ENCODE measurements around the gene ACP3. TPM values are rescaled to one million over a fixed set of nuclear protein-coding genes. Genes with fewer than 3 reads are reported as not detected.

ACP3 gene
- total RNA-seq, 1 donor from 2014 or later = not detected

GRCh38 chr3:132354916-132355702 lies 37.9 kb downstream of the ACP3 start:
- no peak overlapping the region for H2AFZ ChIP-seq (ENCODE audit: low read depth, low read length)

GRCh38 chr3:132356568-132356967 lies 39.4 kb downstream of the ACP3 start:
- no peaks in the 10 kb centered on the region for H4K20me1 ChIP-seq (ENCODE audit: insufficient read depth, low read length)
- no peak overlapping the region for H3K27ac ChIP-seq (ENCODE audit: low read depth, low read length)
- H3K9me3 ChIP-seq (ENCODE audit: insufficient read depth, low read depth, low read length) = no peaks in the 10 kb centered on the region
- H3K4me1 Mint-ChIP-seq (ENCODE audit: low read depth, unreplicated experiment) = peaks cover 1% of the 10 kb centered on the region
- H3K79me2 ChIP-seq (ENCODE audit: insufficient read depth, low read length) = no peaks in the 10 kb centered on the region
- H3K4me3 Mint-ChIP-seq (ENCODE audit: unreplicated experiment) = no peak overlapping the region
- no peaks in the 10 kb centered on the region for H3K36me3 Mint-ChIP-seq (ENCODE audit: low read depth, unreplicated experiment)
- no peak overlapping the region for H3K27ac Mint-ChIP-seq (ENCODE audit: unreplicated experiment)
- no peaks in the 10 kb centered on the region for H3K27me3 ChIP-seq (ENCODE audit: insufficient read depth, low read length)
- H3K4me2 ChIP-seq (ENCODE audit: low read length) = no peak overlapping the region
- no peaks in the 10 kb centered on the region for H3K9me3 Mint-ChIP-seq (ENCODE audit: unreplicated experiment)
- no peaks in the 10 kb centered on the region for H3K36me3 ChIP-seq (ENCODE audit: insufficient read depth, low read length)
- H2AFZ ChIP-seq (ENCODE audit: low read depth, low read length) = no peak overlapping the region
- H3K4me1 ChIP-seq (ENCODE audit: insufficient read depth, low read length) = no peaks in the 10 kb centered on the region
- H3K27me3 Mint-ChIP-seq (ENCODE audit: low read depth, unreplicated experiment) = no peaks in the 10 kb centered on the region
- no peak overlapping the region for H3K4me3 ChIP-seq (ENCODE audit: insufficient read depth, low read depth, low read length)
- no peak for FAIRE-seq
- TF ChIP-seq EZH2 (IDR thresholded peaks at IDR 0.05; ENCODE audit: insufficient read depth, low read length) (no peak), CTCF (IDR thresholded peaks at IDR 0.05; ENCODE audit: insufficient read depth, low read depth, low read length) (no peak)
- no peak overlapping the region for H3K9ac ChIP-seq (ENCODE audit: low read length)
- no peak for DNase-seq (ENCODE audit: low read depth)

More at GRCh38 chr3:132354916-132355702, 37.9 kb downstream of the ACP3 start:
- H3K9ac ChIP-seq (ENCODE audit: low read length) = no peak overlapping the region
- no peaks in the 10 kb centered on the region for H3K4me1 ChIP-seq (ENCODE audit: insufficient read depth, low read length)
- H3K4me2 ChIP-seq (ENCODE audit: low read length) = no peak overlapping the region
- Mint-ChIP-seq H3K36me3 (ENCODE audit: low read depth, unreplicated experiment) (no peaks in the 10 kb centered on the region), H3K4me3 (ENCODE audit: unreplicated experiment) (no peak overlapping the region), H3K27me3 (ENCODE audit: low read depth, unreplicated experiment) (no peaks in the 10 kb centered on the region), H3K27ac (ENCODE audit: unreplicated experiment) (no peak overlapping the region), H3K4me1 (ENCODE audit: low read depth, unreplicated experiment) (peaks cover 1% of the 10 kb centered on the region), H3K9me3 (ENCODE audit: unreplicated experiment) (no peaks in the 10 kb centered on the region)
- TF ChIP-seq EZH2 (IDR thresholded peaks at IDR 0.05; ENCODE audit: insufficient read depth, low read length) (no peak), CTCF (IDR thresholded peaks at IDR 0.05; ENCODE audit: insufficient read depth, low read depth, low read length) (no peak)
- H3K79me2 ChIP-seq (ENCODE audit: insufficient read depth, low read length) = no peaks in the 10 kb centered on the region
- H3K36me3 ChIP-seq (ENCODE audit: insufficient read depth, low read length) = no peaks in the 10 kb centered on the region
- no peaks in the 10 kb centered on the region for H3K9me3 ChIP-seq (ENCODE audit: insufficient read depth, low read depth, low read length)
- DNase-seq (ENCODE audit: low read depth) (no peak), FAIRE-seq (no peak)
- H3K27ac ChIP-seq (ENCODE audit: low read depth, low read length) = no peak overlapping the region
- no peaks in the 10 kb centered on the region for H4K20me1 ChIP-seq (ENCODE audit: insufficient read depth, low read length)
- H3K27me3 ChIP-seq (ENCODE audit: insufficient read depth, low read length) = no peaks in the 10 kb centered on the region
- H3K4me3 ChIP-seq (ENCODE audit: insufficient read depth, low read depth, low read length) = no peak overlapping the region

GRCh38 chr3:132360717-132361116 lies 43.5 kb downstream of the ACP3 start:
- no peak overlapping the region for H3K4me3 Mint-ChIP-seq (ENCODE audit: unreplicated experiment)
- peaks cover 2% of the 10 kb centered on the region for H3K9me3 Mint-ChIP-seq (ENCODE audit: unreplicated experiment)
- Histone ChIP-seq H3K27me3 (ENCODE audit: insufficient read depth, low read length) (no peaks in the 10 kb centered on the region), H3K9ac (ENCODE audit: low read length) (no peak overlapping the region), H3K79me2 (ENCODE audit: insufficient read depth, low read length) (no peaks in the 10 kb centered on the region), H3K4me1 (ENCODE audit: insufficient read depth, low read length) (no peaks in the 10 kb centered on the region), H4K20me1 (ENCODE audit: insufficient read depth, low read length) (no peaks in the 10 kb centered on the region), H3K9me3 (ENCODE audit: insufficient read depth, low read depth, low read length) (no peaks in the 10 kb centered on the region), H2AFZ (ENCODE audit: low read depth, low read length) (no peak overlapping the region), H3K4me3 (ENCODE audit: insufficient read depth, low read depth, low read length) (no peak overlapping the region), H3K27ac (ENCODE audit: low read depth, low read length) (no peak overlapping the region), H3K36me3 (ENCODE audit: insufficient read depth, low read length) (no peaks in the 10 kb centered on the region), H3K4me2 (ENCODE audit: low read length) (no peak overlapping the region)
- FAIRE-seq = no peak
- TF ChIP-seq EZH2 (IDR thresholded peaks at IDR 0.05; ENCODE audit: insufficient read depth, low read length) = no peak
- TF ChIP-seq CTCF (IDR thresholded peaks at IDR 0.05; ENCODE audit: insufficient read depth, low read depth, low read length) = no peak
- DNase-seq (ENCODE audit: low read depth) = no peak
- H3K4me1 Mint-ChIP-seq (ENCODE audit: low read depth, unreplicated experiment) = no peaks in the 10 kb centered on the region
- no peaks in the 10 kb centered on the region for H3K27me3 Mint-ChIP-seq (ENCODE audit: low read depth, unreplicated experiment)
- no peak overlapping the region for H3K27ac Mint-ChIP-seq (ENCODE audit: unreplicated experiment)
- no peaks in the 10 kb centered on the region for H3K36me3 Mint-ChIP-seq (ENCODE audit: low read depth, unreplicated experiment)
